Measurements from ENCODE around the gene SPATC1L.
"Not testable (repeated sequence)": the region's sequence is repeated elsewhere in the genome, so short reads cannot be mapped to it uniquely, and the experiment has no call there.

The SPATC1L gene

GRCh38 chr21:46199436-46200373 is 15.4 kb upstream of the SPATC1L start:
- DNase-seq (ENCODE audit: low spot score): no peak

- DNase-seq (ENCODE audit: low spot score): no peak
Measured at GRCh38 chr21:46196733-46197132, 12.5 kb upstream of the SPATC1L start.

- DNase-seq (ENCODE audit: low spot score): no peak
Measured at GRCh38 chr21:46195595-46196195, 11.4 kb upstream of the SPATC1L start.

- DNase-seq (ENCODE audit: low spot score): no peak
Measured at GRCh38 chr21:46194374-46195334, 10.4 kb upstream of the SPATC1L start.

- no peak for DNase-seq (ENCODE audit: low spot score)
Measured at GRCh38 chr21:46193829-46194373, 9.6 kb upstream of the SPATC1L start.

GRCh38 chr21:46191686-46192575 is 7.7 kb upstream of the SPATC1L start:
- no peak for DNase-seq (ENCODE audit: low spot score)

- DNase-seq (ENCODE audit: low spot score): no peak
Measured at GRCh38 chr21:46191257-46191685, 7.0 kb upstream of the SPATC1L start.

GRCh38 chr21:46190491-46191131 is 6.4 kb upstream of the SPATC1L start:
- no peak for DNase-seq (ENCODE audit: low spot score)

GRCh38 chr21:46189959-46190490 is 5.8 kb upstream of the SPATC1L start:
- DNase-seq (ENCODE audit: low spot score): no peak

- no peak for DNase-seq (ENCODE audit: low spot score)
Measured at GRCh38 chr21:46189213-46189958, 5.1 kb upstream of the SPATC1L start.

GRCh38 chr21:46188226-46189212 is 4.3 kb upstream of the SPATC1L start:
- no peak for DNase-seq (ENCODE audit: low spot score)

GRCh38 chr21:46187814-46188213 is 3.6 kb upstream of the SPATC1L start:
- no peak for DNase-seq (ENCODE audit: low spot score)

GRCh38 chr21:46187261-46187660 is 3.0 kb upstream of the SPATC1L start:
- no peak for DNase-seq (ENCODE audit: low spot score)

- DNase-seq (ENCODE audit: low spot score): no peak
Measured at GRCh38 chr21:46185716-46186115, 1.5 kb upstream of the SPATC1L start.

- peak; percentile 55 for DNase-seq (ENCODE audit: low spot score)
Measured at GRCh38 chr21:46184625-46185555, 631 bp upstream of the SPATC1L start.

- not testable (repeated sequence) for DNase-seq (ENCODE audit: low spot score)
Measured at GRCh38 chr21:46183337-46183909, 836 bp downstream of the SPATC1L start.

All from activated CD4-positive, alpha-beta T cell treated with anti-CD3 and anti-CD28 coated beads, Interleukin-2, Interleukin-4, amounts not matched to agents 100 ng/mL and 50 ng/mL, durations not matched to agents 16 hours and 8 hours (primary cell).